GM18951 (cell line): ENCODE measurements around the gene OLFML3.
"Not testable (repeated sequence)": the region's sequence is repeated elsewhere in the genome, so short reads cannot be mapped to it uniquely, and the experiment has no call there.

Experiments used
- POLR2A ChIP-seq: IDR thresholded peaks from 4 replicates; pipeline ENCODE4 v1.6.1; 2011; ENCODE audit warnings: mild to moderate bottlenecking; ENCODE audit not compliant: insufficient read length, insufficient read depth; ENCODE audit errors: extremely low read depth
- in situ Hi-C: fragments of 300-500 bp; cut with MboI; formaldehyde crosslinking; loops from one replicate; pipeline ENCODE4 v1.12.0; 2022; ENCODE audit warnings: low sequenced_read_pairs, mixed read lengths, inconsistent platforms; ENCODE audit not compliant: unreplicated experiment

OLFML3 gene

GRCh38 chr1:113942527-113942926 is 36.7 kb upstream of the OLFML3 start:
- no peak for TF ChIP-seq POLR2A
- in situ Hi-C loops: no loop called here

- no peak for TF ChIP-seq POLR2A
- in situ Hi-C loops: no loop called here
Observed at GRCh38 chr1:113943028-113943811, 36.1 kb upstream of the OLFML3 start.

- in situ Hi-C loops: no loop called here
- TF ChIP-seq POLR2A: no peak
Observed at GRCh38 chr1:113945329-113945728, 33.9 kb upstream of the OLFML3 start.

GRCh38 chr1:113946112-113946511 is 33.2 kb upstream of the OLFML3 start:
- in situ Hi-C loops: no loop called here
- no peak for TF ChIP-seq POLR2A

- in situ Hi-C loops: no loop called here
- no peak for TF ChIP-seq POLR2A
Observed at GRCh38 chr1:113946678-113947387, 32.4 kb upstream of the OLFML3 start.

- no peak for TF ChIP-seq POLR2A
- in situ Hi-C loops: no loop called here
Observed at GRCh38 chr1:113947388-113948107, 31.7 kb upstream of the OLFML3 start.

- in situ Hi-C loops: not testable (repeated sequence)
Observed at GRCh38 chr1:113948151-113948550, 31.1 kb upstream of the OLFML3 start.

- no peak for TF ChIP-seq POLR2A
- in situ Hi-C loops: no loop called here
Observed at GRCh38 chr1:113949007-113949406, 30.3 kb upstream of the OLFML3 start.

GRCh38 chr1:113950908-113951307 is 28.4 kb upstream of the OLFML3 start:
- no peak for TF ChIP-seq POLR2A
- in situ Hi-C loops: no loop called here

GRCh38 chr1:113951719-113952118 is 27.6 kb upstream of the OLFML3 start:
- TF ChIP-seq POLR2A: no peak
- in situ Hi-C loops: no loop called here

- TF ChIP-seq POLR2A: no peak
- in situ Hi-C loops: no loop called here
Observed at GRCh38 chr1:113957984-113958383, 21.3 kb upstream of the OLFML3 start.

- TF ChIP-seq POLR2A: no peak
- in situ Hi-C loops: no loop called here
Observed at GRCh38 chr1:113958691-113959090, 20.6 kb upstream of the OLFML3 start.

- no peak for TF ChIP-seq POLR2A
- in situ Hi-C loops: no loop called here
Observed at GRCh38 chr1:113963281-113963906, 15.9 kb upstream of the OLFML3 start.

- in situ Hi-C loops: no loop called here
- TF ChIP-seq POLR2A: no peak
Observed at GRCh38 chr1:113965703-113966412, 13.4 kb upstream of the OLFML3 start.
